Skeletal muscle tissue (tissue), 4 donors: ENCODE results near the gene NRXN3. TPM values are rescaled to one million over a fixed set of nuclear protein-coding genes. Genes with fewer than 3 reads are reported as not detected.

Source experiments
- H3K27ac ChIP-seq: one replicate; pipeline ENCODE4 v1.7.0; 2013; ENCODE audit warnings: mild to moderate bottlenecking, low read depth, low read length, inconsistent platforms
- H3K27me3 ChIP-seq, 3 donors: one replicate each; pipeline ENCODE4 v1.7.0; 2013; ENCODE audit warnings: low read length in 3 of 3; ENCODE audit not compliant: control insufficient read depth in 3 of 3, insufficient read depth in 3 of 3
- H3K36me3 ChIP-seq, 3 donors: one replicate each; pipeline ENCODE4 v1.7.0; 2013; ENCODE audit warnings: low read length in 3 of 3; ENCODE audit not compliant: control insufficient read depth in 3 of 3, insufficient read depth in 3 of 3
- H3K4me1 ChIP-seq, 3 donors: one replicate each; pipeline ENCODE4 v1.7.0; 2013; ENCODE audit warnings: low read length in 3 of 3, mild to moderate bottlenecking in 3 of 3; ENCODE audit not compliant: control insufficient read depth in 3 of 3, insufficient read depth in 3 of 3
- H3K4me3 ChIP-seq, 3 donors: one replicate each; pipeline ENCODE4 v1.7.0; 2013; ENCODE audit warnings: low read length in 3 of 3
- H3K9ac ChIP-seq, 3 donors: one replicate each; pipeline ENCODE4 v1.7.0; 2013; ENCODE audit warnings: low read length in 3 of 3, mild to moderate bottlenecking in 3 of 3, moderate library complexity in 2 of 3, low read depth in 1 of 3
- H3K9me3 ChIP-seq, 3 donors: one replicate each; pipeline ENCODE4 v1.7.0; 2013; ENCODE audit warnings: low read length in 3 of 3; ENCODE audit not compliant: control insufficient read depth in 3 of 3
- total RNA-seq: library from RNA; depleted of rRNA; stranded (reverse); fragments of >200 nt; gene quantifications from one replicate; pipeline ENCODE4 v1.2.3, GENCODE V29; 2014
- donor health status: Osteomylitis.

NRXN3 gene
- total RNA-seq, 1 donor from 2014 or later = 0.52 TPM

DNA sequence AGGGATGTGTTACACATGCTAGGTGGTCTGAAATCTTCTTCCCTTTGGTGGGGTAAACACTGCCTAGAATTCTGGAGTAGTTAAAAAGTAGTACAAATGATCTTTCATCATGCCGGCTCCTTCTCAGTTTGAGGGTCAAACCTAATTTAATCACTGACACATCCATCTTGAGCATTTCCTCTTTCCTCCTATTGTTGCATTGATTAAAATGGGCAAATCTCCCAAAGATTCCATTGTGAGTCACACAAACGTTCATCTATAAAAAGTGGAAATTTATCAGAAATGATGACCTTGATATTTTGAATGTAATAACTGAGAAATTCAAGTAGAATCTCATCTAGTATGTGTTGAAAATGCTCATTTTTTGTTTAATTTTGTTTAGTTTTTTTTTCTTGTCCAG is 996.0 kb downstream of the NRXN3 start:
- H3K36me3 ChIP-seq = no peaks in the 10 kb centered on the region

DNA sequence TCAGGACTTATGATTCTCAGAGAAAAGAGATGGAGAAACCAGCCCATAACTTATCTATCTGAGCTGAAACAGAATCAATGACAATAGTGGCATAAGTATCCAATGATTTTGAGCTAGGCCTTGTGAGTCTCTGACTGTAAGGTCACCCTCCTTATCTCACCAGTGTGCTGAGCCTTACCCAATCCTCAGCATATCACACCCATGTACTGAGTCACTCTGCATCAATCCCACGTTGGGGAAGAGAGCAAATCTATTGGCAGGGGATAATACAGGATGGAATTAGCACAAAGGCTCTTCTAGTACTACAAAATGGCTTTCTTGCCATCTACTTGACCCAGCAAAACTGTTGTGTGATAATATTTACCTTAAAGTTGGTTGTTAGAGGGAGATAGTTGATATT is 997.8 kb downstream of the NRXN3 start:
- H3K27ac ChIP-seq = no peak overlapping the region
- H3K4me1 ChIP-seq = no peaks in the 10 kb centered on the region
- no peak overlapping the region for H3K4me3 ChIP-seq
- no peaks in the 10 kb centered on the region for H3K36me3 ChIP-seq
- H3K27me3 ChIP-seq = no peaks in the 10 kb centered on the region
- no peaks in the 10 kb centered on the region for H3K9me3 ChIP-seq
- no peak overlapping the region for H3K9ac ChIP-seq

More for the DNA sequence above, 996.0 kb downstream of the NRXN3 start:
- Histone ChIP-seq H3K4me1 (no peaks in the 10 kb centered on the region), H3K9ac (no peak overlapping the region), H3K9me3 (no peaks in the 10 kb centered on the region), H3K4me3 (no peak overlapping the region), H3K27ac (no peak overlapping the region), H3K27me3 (no peaks in the 10 kb centered on the region)

- Histone ChIP-seq H3K27me3 (no peaks in the 10 kb centered on the region), H3K27ac (no peak overlapping the region), H3K4me1 (no peaks in the 10 kb centered on the region), H3K4me3 (no peak overlapping the region), H3K36me3 (no peaks in the 10 kb centered on the region), H3K9me3 (no peaks in the 10 kb centered on the region), H3K9ac (no peak overlapping the region)
Measured at GRCh38 chr14:79175671-79176070, 1005.5 kb downstream of the NRXN3 start.

DNA sequence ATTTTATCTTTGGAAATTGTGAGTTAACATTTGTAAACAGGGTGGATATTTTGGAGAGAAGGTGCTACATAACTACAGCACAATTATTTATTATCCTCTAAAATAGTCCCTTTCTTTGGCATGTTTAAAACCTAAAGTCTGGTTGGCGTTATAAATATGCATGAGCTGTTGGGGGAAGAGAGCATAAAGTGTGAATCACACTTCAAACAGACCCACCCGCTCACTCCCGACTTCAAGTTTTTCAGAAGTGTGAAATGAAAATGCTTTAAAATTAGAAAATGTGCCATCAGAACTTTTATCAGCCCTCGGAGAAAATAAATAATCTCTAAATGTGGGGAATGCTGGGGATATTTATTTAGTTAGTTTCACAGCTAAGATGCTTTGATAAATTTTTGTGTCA is 1006.9 kb downstream of the NRXN3 start:
- Histone ChIP-seq H3K27ac (no peak overlapping the region), H3K27me3 (no peaks in the 10 kb centered on the region), H3K9ac (no peak overlapping the region), H3K4me1 (no peaks in the 10 kb centered on the region), H3K36me3 (no peaks in the 10 kb centered on the region), H3K4me3 (no peak overlapping the region), H3K9me3 (no peaks in the 10 kb centered on the region)

DNA sequence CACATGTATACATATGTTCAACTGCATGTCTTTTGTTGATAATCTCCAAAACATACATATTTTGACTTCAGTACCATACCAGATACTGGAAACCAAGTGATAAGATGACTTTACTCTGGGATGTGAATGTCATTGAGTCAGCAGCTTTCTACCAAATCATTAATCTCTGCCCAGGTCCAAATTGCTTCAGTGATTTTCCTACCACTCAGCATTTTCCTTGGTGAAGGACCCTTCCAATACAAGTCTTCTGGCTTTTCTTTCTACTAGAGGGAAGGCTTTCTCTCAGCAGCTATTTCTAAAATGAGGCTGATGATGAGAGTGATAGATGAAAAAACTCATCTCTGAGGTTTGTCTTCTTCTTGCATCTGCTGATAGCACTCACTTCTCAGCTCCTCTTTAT is 1008.5 kb downstream of the NRXN3 start:
- Histone ChIP-seq H3K27me3 (no peaks in the 10 kb centered on the region), H3K4me1 (no peaks in the 10 kb centered on the region), H3K4me3 (no peak overlapping the region), H3K36me3 (no peaks in the 10 kb centered on the region), H3K9ac (no peak overlapping the region), H3K27ac (no peak overlapping the region), H3K9me3 (no peaks in the 10 kb centered on the region)

DNA sequence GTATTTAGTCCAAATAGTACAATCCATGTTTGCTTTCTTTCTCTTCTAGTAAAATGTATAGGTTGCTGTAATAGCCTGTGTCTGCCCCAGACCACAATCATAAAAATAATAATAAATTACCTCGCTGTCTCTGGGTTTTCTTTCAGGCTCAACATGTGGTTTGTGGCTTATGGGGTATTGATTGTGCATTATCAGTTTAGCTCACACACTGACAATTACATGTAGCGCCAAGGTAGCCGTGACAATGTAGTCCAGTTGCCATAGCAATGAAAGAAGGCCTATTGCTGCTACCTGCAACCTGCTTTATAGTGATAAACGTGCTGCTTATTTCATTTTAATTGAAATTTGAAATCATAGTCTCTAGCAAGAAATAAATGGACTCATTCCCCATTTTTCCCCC is 1009.8 kb downstream of the NRXN3 start:
- no peaks in the 10 kb centered on the region for H3K4me1 ChIP-seq

GRCh38 chr14:79180656-79181055 is 1010.5 kb downstream of the NRXN3 start:
- Histone ChIP-seq H3K27ac (no peak overlapping the region), H3K27me3 (no peaks in the 10 kb centered on the region), H3K9ac (no peak overlapping the region)

More for the DNA sequence above, 1009.8 kb downstream of the NRXN3 start:
- H3K36me3 ChIP-seq = no peaks in the 10 kb centered on the region
- no peaks in the 10 kb centered on the region for H3K27me3 ChIP-seq
- H3K27ac ChIP-seq = no peak overlapping the region
- H3K9ac ChIP-seq = no peak overlapping the region
- H3K4me3 ChIP-seq = no peak overlapping the region
- H3K9me3 ChIP-seq = no peaks in the 10 kb centered on the region

DNA sequence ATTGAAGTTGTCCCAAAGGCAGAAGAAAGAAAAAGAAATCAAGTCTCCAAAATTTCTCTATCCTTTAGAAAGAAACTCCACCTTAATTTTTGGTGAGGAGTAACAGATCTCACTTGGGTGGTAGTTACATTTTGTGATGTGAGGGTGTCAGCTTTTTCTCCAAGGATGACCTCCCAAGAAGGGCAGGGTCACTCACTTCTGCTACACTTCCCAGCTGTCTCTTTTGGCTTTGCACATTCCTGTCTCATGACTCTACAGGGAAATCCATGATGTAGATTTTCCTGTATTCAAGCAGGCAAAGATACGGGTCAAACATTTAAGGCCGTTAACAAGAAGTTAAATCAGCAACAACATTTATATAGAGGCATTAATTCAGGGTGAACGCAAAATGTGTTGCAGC is 1016.4 kb downstream of the NRXN3 start:
- H3K9ac ChIP-seq = no peak overlapping the region
- no peak overlapping the region for H3K4me3 ChIP-seq
- no peaks in the 10 kb centered on the region for H3K27me3 ChIP-seq
- H3K27ac ChIP-seq = no peak overlapping the region
- H3K4me1 ChIP-seq = no peaks in the 10 kb centered on the region
- H3K36me3 ChIP-seq = no peaks in the 10 kb centered on the region
- H3K9me3 ChIP-seq = no peaks in the 10 kb centered on the region

More at GRCh38 chr14:79180656-79181055, 1010.5 kb downstream of the NRXN3 start:
- Histone ChIP-seq H3K4me1 (no peaks in the 10 kb centered on the region), H3K9me3 (no peaks in the 10 kb centered on the region), H3K36me3 (no peaks in the 10 kb centered on the region), H3K4me3 (no peak overlapping the region)

DNA sequence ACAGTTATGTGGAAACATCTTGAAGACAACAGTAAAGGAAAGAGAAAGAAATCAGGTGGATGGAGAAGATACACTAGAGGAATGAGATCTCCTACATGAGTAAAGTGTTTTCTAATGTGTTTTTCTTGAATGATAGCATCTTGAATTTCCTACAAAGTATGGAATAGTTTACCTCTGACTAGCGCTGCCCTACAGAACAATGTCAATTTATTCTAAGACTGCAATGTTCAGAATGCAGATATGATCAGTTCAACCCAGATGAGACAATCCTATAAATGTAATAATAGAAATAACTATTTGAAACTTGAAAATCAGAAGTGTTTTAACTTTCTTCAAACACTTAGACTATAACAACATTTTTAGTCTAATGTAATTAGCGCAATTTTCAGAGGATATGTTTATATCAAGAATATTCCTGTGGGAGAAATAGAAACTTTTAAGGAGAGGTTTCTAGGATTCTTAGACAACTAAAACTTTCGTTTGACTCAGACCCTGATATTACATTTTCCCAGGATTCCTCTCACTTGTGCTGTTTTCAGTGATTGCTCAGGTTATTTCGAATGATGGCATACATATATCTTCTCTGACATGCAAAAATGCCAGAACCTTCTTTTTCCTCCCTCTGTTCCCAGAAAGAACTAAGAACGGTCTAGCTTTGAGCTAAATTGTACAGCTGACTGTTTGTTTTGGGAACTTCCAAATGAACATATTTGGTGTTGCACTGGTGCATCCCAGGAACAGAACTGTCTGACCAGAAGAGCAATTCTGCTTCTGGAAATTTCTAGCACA is 1023.7 kb downstream of the NRXN3 start:
- Histone ChIP-seq H3K27me3 (no peaks in the 10 kb centered on the region), H3K4me1 (no peaks in the 10 kb centered on the region), H3K9me3 (no peaks in the 10 kb centered on the region), H3K27ac (no peak overlapping the region), H3K9ac (no peak overlapping the region), H3K4me3 (no peak overlapping the region), H3K36me3 (no peaks in the 10 kb centered on the region)

DNA sequence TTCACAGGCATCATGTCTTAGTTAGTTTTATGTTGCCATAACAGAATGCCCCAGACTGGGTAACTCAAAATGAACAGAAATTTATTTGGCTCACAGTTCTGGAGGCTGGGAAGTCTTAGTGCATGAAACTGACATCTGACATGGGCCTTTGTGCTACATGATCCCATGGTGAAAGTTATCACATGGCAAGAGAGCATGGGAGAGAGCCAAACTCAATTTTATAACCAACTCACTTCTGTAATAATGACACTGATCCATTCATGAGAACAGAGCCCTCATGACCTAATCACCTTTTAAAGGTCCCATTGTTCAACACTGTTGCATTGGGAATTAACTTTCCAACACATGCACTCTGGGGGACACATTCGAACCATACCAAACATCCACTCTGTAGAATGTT is 1026.0 kb downstream of the NRXN3 start:
- Histone ChIP-seq H3K4me1 (no peaks in the 10 kb centered on the region), H3K9me3 (no peaks in the 10 kb centered on the region), H3K4me3 (no peak overlapping the region), H3K9ac (no peak overlapping the region), H3K27ac (no peak overlapping the region), H3K36me3 (no peaks in the 10 kb centered on the region), H3K27me3 (no peaks in the 10 kb centered on the region)
